Breast epithelium (tissue), 3 donors: Measurements from ENCODE around the gene MED8.

Experiments used
- POLR2AphosphoS5 ChIP-seq, 3 donors: sonication (generic); formaldehyde crosslinking; IDR thresholded peaks; one replicate each; pipeline ENCODE4 v1.6.1; 2017; ENCODE audit warnings: antibody characterized with exemption in 3 of 3
- TF ChIP-seq, protein P1 (sequence below), 3 donors: fragments of 450-650 bp; IDR thresholded peaks; one replicate each; pipeline ENCODE4 v1.5.1; 2016 to 2017; ENCODE audit warnings: antibody characterized with exemption in 3 of 3, mild to moderate bottlenecking in 3 of 3, moderate library complexity in 3 of 3

DNA sequence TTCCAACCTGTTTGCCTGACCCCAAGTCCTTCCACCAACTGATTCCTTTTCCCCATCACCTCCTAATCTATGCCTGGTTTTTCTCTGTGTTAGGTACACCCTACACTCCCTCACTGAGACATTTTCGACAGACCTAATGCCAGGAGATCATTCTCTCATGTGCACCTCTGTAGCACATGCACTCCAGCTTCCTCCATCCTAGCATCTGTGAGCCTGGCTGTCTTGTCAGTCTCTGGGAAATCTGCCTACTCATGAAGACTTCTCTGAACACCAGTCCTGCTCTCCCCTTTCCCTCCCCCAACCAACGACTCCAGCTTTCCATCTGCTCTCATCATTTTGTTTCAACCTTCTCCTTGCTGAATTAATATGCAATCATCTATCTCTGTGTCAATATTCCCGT is 987 bp downstream of the MED8 start:
- TF ChIP-seq, protein P1, sequence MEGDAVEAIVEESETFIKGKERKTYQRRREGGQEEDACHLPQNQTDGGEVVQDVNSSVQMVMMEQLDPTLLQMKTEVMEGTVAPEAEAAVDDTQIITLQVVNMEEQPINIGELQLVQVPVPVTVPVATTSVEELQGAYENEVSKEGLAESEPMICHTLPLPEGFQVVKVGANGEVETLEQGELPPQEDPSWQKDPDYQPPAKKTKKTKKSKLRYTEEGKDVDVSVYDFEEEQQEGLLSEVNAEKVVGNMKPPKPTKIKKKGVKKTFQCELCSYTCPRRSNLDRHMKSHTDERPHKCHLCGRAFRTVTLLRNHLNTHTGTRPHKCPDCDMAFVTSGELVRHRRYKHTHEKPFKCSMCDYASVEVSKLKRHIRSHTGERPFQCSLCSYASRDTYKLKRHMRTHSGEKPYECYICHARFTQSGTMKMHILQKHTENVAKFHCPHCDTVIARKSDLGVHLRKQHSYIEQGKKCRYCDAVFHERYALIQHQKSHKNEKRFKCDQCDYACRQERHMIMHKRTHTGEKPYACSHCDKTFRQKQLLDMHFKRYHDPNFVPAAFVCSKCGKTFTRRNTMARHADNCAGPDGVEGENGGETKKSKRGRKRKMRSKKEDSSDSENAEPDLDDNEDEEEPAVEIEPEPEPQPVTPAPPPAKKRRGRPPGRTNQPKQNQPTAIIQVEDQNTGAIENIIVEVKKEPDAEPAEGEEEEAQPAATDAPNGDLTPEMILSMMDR (IDR thresholded peaks at IDR 0.05) = no peak
- TF ChIP-seq POLR2AphosphoS5 (IDR thresholded peaks at IDR 0.05) = no peak
